ENCODE measurements around the gene GGA3.
"Not testable (repeated sequence)": the region's sequence is repeated elsewhere in the genome, so short reads cannot be mapped to it uniquely, and the experiment has no call there.

The GGA3 gene

DNA sequence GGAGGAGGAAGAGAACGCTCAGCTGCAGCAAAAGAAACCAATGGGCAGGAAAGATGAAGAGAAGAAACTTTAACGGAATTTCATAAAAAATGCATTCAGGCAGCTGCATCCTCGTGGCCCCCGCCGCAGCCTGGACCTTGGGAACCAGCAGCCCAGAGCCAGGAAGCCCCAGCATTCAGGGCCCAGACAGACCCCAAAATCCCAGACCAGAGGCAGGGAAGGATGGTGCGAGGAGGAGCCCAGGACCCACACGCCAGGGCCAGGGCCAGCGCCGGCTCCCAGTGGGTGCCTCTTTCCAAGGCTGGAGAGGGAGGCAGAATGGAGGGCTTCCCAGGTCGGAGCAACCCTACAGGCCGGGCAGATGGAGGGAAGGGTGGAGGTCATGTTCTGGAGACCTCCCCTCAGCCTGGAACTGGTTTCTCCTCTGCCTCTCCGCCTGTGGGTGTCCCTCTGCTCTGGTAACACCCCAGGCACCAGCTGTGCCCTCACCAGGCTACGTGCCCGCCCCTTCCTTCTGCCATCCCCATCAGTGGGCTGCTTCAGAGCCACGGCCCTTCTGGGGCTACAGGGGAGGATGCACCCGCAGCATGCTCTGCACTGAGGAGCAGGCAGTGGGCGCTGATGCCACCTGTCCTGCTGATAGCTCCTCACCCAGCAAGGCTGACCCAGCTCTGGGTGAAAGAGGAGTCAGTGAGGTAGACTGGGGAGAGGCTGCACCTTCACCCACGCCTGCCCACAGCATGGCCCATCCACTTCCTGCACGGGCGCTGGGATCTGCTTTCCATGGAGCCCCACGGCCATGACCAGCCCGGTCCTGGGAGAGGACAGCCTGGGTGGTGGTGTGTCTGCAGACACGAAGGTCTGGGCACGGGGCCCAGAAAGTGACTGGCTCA lies 10.8 kb upstream of the GGA3 start:
- DNase-seq (ENCODE audit: low spot score), result peak; percentile 83

DNA sequence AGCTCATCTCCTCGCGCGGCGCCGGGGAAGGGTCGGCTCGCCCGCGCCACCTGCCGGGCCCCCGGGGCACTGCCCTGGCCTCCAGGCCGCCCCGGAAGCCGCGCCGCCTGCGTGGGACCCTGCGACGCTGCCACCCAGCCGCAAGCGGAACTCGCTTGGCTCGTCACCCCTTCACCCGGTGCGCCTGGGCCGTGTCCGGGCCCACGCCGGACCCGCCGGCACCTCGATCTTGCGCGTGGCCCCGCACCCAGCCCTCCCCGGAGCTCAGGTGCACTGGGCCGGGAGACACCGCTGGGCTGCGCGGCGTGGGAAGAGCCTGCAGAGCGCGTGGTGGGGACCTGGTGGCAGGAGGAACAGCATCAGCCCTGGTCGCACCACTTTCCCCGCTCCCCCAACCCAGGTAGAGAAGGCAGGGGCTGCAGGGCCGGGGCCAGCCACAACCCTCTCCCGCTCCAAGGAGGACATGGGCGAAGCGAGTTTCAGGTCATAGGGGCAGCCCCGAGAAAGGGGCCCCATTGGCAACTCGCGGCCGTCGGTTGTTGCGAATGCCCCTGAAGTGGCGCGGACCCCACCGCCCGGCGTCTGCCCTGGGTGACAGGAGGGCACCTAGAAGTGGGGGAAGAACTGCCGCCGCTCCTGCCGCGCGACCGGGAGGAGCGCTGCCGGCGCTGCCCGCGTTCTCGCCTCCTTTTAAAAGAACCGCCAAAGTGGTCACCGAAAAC lies 10.0 kb upstream of the GGA3 start:
- DNase-seq (ENCODE audit: low spot score), result peak; percentile 98

DNA sequence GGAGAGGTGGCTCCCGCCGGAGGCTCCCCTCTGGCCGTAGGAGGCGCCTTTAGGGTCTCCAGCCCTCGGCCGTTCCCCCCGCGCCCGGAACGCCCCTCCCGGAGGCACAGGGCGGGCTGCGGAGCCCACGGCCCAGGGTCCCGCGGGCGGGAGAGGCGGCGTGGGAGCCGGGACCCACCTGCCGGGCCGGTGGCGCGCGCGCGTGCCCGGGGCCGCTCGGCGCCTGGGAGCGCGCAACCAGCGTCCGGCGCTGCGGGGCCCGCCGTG lies 9.5 kb upstream of the GGA3 start, which contains the start of gene MIF4GD:
MIF4GD (minus strand) TSS at position 266 of the 267 bp plus-strand sequence. CDS start 1,036 bp downstream, outside the sequence.
- DNase-seq (ENCODE audit: low spot score), result no peak

DNA sequence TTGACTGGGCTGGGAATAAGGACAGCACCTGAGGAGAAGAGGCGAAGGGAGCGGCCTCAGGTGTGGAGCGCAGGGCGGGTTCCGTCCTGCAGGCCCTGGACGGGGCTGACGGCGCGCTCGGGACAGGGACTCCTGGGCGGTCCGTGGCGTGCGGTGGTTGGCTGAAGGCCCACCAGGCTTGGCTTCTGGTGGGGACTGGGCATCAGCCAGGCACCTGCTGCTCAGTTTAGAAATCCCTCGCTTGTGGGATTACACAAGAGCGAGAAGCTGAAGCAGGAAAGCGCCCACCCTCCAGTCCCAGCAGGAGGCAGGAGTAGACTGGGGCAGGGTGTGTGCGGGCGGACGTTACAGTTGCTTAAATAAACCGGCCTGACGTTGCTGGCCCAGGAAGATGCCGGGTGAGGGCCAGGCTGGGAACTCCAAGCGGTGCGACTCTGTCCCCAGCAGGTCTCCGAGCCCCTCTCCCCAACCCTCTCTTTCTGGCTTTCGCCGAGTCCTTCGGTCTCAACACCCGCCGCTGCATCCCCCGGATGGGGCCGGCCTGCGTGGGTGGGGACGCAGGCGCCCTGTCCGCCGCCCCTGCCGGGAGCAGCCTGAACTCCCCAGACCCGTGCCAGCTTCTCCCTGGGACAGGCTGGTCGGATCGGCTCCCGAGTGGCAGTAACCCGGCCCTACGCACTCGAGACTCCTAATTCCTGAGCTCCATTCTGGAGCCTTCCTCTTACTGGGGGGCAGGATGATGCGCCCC lies 9.0 kb upstream of the GGA3 start:
- DNase-seq (ENCODE audit: low spot score), result peak; percentile 83

DNA sequence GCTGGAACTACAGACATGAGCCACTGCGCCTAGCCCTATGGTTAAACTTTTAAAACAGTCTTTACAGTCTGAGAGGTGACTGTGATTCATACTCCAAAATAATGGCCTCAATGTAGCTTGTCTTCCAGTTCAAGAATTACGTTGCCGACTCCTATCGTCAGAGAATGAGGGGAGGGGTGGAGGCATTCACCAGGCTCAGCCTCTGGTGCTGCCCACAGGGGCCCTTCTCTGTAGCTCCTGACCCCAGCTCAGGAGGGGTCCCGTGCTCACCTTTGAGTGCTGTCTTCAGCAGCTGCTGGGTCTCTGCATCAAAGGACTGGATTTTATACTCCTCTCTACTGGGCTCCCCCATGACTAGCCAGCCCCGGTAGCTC lies 8.4 kb upstream of the GGA3 start:
- DNase-seq (ENCODE audit: low spot score), result no peak

DNA sequence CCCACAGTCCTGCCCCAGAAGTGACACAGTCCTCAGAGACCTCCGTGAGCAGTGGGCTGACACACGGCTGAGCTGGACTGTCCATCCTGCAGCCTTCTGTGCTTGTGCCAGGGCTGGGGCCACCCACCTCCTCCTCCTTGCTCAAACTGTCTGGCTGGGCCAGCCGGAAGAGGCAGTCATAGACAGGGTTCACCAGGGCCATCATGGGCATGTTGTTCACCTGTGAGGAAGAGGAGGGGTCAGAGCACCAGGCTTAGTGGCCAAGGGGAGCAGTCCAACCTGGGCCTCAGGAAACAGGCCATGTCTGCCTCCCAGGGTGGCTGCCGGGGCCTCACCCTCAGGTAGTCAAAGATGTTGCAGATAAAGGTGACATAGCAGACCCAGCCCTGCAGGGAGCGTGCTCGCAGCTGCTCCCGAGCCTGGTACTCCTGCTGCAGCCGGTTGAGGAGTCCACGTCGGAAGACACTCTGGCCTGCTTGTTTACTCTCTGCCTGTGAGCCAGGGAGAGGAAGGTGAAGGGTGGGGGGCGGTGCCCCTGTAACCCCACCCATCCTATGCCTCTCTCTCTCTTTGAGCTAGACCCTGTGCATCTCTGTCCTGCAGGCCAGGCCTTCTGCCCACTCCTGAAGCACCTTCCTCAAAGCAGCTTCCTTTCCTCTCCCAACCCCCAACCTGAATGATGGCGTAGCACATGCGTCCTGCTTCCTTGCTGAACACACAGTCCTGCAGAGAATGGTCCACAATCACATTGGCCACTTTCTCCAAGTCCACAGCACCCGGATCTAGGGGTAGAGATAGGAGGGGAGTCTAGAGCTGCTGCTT lies 6.2 kb upstream of the GGA3 start:
- DNase-seq (ENCODE audit: low spot score), result no peak

DNA sequence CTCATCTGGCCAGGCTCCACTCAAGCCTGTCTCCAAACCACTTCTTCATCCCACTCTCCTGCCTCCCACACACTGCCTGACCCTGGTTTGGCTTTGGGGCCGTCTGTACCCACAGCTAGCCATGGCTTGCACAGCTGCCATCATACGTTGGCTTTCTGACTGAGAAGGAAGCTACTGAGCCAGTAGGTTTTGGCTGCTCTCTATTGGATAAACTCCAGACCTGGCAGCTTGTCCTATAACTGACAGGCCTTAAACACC lies 5.7 kb upstream of the GGA3 start:
- DNase-seq (ENCODE audit: low spot score), result no peak

DNA sequence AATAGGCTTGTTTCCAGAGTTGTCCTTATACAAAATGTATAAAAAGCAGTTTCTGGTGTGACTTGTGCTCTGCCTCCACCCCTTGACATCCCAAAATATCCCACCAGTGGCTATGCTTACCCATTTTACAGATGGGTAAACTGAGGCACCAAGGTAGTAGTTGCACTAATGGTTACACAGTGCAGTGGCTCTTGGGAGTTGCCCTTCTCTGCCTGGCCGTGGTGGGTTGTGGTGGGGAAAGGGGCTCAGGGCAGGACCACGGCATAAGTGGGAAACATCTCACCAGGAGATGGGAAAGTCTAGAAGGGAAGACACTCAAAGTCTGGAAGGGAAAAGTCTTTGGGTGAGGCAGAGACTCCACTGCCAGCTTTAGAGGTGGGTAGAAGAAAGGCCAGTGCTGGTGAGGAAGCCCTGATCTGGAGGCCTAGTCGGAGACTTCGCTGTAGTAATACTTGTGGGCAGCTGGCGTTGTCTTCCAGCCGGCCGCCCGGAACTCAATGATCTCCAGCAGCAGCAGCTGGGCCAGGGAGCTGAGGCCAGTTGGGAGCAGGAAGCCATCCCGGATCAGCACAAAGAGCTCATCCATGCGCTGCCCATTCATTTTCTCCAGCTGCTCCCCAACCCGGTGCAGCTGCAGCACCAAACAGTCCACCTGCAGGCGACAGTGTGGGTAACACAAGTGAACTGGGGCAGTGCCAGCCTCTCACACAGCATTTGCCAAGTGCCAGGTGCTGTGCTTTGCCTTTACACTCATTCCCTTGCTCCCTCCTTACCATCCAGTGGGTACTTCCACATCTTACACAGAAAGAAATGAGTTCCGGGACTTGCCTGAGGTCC lies 5.1 kb upstream of the GGA3 start:
- no peak for DNase-seq (ENCODE audit: low spot score)

DNA sequence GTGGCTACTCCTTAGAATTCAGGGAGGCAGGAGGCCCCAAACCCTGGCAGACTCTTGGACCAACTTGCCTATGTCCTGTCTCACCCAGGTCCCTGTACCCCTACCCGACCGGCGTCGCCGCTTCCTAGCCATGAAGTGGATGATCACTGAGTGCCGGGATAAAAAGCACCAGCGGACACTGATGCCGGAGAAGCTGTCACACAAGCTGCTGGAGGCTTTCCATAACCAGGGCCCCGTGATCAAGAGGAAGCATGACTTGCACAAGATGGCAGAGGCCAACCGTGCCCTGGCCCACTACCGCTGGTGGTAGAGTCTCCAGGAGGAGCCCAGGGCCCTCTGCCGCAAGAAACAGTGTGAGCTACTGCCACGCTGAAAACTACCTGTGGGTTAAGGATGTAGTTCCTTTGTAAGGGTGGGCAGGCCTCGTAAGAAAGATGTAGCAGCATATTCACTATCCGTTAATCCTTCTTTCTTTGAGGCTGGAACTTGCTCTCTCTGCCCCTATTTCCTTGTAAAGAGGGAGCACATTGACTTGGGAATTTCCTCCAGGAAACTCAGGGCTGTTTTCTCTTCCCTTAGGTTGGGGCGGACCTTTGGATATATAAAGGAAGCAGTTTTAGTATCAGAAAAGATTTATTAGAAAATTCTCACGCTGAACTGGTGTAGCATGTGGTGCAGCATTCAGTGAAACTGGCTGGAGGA lies 4.4 kb upstream of the GGA3 start:
- no peak for DNase-seq (ENCODE audit: low spot score)

DNA sequence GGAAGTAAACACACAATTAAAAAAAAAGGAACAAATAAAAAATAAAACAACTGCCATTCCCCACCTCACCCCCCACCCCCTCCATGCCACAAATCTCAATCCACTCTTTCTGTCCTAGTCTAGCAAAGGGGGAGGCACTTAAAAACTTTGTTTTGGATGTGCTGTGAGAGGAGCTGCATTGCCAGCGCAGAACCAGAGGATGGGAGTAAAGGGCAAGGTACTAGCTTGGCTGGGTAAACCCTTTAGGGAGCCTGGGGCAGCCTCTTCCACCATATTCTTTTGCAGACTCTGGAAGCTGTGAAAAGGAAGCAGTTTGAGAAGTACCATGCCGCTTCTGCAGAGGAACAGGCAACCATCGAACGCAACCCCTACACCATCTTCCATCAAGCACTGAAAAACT lies 1.6 kb upstream of the GGA3 start:
- DNase-seq (ENCODE audit: low spot score), result no peak

DNA sequence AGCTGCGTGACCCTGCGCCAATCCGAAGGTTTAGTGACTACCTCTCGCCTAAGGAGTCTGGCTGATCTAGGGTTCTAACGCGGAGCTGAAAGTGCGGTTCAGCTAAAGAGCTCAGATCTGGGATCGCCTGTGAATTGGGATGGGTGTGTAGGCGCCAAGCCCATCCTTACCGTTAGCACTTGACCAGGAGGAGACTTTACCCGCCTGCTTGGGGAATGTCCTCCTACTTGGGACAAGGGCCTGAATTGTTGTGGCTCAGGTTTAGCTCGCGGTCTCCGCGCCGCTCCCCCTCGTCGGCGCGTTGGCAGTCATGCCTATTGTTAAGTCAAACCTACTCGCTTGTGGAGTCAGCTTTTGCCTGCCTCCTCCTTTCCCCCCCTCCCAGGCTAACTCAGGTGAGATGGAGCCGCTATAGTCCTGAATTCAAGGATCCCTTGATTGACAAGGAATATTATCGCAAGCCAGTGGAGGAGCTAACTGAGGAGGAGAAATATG lies 753 bp upstream of the GGA3 start:
- peak; percentile 48 for DNase-seq (ENCODE audit: low spot score)

DNA sequence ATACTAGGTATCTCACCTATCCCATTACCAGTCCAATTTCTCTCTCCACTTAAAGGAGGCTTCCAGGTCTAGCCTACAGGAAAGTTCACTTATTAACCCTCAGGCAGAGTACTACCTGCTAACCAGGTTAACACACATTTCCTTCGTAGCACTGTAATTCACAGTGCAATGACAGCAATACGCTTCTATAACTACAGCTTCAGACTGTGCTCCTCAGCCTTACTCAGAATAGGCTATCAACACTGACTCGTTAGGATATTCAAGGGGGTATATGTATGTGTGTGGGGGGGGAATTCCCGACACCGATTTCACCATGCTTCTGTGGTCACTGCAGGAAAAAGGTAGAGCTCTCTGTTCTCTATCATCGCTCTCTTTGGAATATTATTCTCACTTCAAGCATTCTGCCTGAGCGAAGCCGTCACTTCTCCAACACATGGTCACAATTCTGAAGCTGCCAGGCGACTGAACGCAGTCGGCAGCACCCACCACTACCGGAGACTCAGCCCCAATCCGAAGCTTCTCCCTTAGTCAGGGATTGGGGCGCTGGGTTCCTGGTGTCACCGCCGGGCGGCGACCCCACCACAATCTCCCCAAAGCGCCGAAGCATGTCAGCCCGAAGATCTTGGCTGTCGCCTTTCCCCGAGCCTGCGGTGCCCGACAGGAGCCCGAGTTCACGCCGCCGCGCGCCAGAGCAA lies 618 bp downstream of the GGA3 start:
- DNase-seq (ENCODE audit: low spot score), result no peak

DNA sequence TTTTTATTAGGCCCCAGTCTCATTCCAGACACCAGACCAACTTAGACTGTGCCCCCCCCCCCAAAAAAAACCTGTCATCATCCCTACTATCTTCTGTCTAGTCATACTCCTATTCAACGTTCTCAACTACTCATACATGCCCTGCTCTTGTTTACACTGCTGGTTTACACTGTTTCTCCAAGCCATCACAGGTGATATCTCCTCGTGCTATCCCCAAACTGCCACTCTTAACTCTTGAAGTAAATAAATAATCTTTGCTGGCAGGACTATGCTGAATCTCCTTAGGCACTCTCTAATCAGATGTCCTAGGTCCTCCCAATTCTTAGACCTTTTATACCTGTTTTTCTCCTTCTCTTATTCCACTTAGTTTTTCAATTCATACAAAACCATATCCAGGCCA lies 4.2 kb downstream of the GGA3 start:
- not testable (repeated sequence) for DNase-seq (ENCODE audit: low spot score)

DNA sequence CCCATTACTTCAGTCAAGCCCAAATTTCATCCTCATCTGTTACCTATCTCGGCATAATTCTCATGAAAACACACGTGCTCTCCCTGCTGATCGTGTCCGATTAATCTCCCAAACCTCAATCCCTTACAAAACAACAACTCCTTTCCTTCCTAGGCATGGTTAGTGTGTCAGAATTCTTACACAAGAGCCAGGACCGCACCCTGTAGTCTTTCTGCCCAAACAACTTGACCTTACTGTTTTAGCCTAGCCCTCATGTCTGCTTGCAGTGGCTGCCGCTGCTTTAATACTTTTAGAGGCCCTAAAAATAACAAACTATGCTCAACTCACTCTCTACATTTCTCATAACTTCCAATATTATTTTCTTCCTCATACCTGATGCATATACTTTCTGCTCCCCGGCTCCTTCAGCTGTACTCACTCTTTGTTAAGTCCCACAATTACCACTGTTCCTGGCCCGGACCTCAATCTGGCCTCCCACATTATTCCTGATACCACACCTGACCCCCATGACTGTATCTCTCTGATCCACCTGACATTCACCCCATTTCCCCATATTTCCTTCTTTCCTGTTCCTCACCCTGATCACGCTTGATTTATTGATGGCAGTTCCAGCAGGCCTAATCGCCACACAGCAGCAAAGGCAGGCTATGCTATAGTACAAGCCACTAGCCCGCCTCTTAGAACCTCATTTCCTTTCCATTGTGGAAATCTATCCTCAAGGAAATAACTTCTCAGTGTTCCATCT lies 5.3 kb downstream of the GGA3 start:
- not testable (repeated sequence) for DNase-seq (ENCODE audit: low spot score)

DNA sequence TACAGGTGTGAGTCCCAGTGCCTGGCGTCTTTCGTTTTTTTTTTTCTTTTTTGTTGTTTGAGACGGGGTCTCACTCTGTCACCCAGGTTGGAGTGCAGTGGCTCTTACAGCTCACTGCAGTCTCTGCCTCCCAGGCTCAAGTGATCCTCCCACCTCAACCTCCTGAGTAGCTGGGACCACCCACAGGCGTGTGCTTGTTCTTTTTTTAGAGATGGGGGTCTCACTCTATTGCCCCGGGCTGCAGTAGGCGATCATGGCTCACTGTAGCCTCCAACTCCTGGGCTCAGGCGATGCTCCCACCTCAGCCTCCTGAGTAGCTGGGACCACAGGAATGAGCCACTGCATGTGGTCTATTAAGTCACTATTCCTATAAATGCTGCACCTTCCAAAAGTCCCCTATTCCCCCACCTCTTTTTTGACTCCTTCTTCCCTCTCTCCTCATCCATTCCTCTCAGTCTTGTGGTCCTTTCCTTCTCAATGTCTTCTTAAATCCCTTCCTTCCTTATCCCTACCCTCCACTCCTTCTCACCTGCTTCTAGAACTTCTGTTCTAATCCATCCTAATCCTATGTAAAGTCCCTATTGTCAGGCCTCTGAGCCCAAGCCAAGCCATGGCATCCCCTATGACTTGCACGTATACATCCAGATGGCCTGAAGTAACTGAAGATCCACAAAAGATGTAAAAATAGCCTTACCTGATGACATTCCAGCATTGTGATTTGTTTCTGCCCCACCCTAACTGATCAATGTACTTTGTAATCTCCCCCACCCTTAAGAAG lies 9.2 kb downstream of the GGA3 start:
- no peak for DNase-seq (ENCODE audit: low spot score)

DNA sequence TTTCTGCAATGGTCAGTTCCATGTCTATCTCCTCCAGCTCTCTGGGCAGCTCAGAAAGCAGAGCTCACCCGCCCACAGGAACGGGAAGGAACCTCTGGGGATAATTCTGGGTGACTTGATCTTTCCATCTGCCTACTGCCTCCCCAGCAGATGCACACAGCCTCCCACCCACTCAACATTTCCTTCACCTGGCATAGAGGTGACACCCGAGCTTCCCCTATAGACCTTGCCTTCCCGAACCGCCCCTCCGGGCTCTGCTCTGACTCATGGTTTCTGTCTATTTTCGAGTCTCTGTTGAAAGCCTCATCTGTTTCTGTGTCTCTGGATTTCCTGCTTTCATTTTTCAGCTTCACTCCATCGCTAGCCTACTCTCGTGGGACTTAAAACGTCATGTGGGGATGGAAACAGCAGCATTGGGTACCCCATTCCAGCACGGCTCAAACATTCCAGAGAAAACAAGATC lies 11.4 kb downstream of the GGA3 start:
- no peak for DNase-seq (ENCODE audit: low spot score)

DNA sequence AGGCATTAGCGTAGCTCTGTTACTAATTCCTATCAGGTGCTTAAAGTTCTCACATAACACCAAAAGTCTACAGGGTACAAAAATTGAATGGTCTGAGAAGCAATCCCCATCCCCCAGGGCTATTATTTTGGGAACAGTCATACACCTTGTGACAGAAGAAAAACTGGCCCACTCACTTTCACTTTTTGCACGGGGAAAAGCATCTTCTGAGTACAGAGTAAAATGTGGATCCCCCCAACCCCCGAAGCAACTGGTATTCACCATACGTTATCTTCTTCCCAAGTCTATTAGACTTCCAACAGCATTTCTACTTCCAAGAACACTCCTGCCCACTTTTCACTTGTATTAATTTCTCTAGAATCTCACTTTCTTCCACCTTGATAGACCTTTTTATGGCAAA lies 11.8 kb downstream of the GGA3 start:
- DNase-seq (ENCODE audit: low spot score), result no peak

DNA sequence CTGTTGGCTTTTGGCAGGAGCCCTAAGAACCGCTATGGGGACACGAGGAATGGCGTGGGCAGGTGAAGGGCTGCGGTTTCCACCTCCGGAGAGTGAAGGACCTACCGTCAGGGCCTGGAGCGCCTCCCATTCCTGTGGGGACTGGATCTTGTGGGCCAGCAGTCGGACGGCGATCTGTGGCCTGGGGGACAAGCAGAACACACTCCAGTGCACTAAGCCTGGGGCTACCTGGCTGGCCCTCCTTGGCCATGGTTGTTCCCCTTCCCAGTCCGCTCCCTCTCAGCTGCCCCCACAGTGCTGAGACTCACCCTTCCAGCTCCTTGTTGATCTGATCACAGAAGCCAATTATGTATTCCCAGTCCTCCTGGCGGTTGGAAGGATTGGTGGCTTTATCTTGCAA lies 15.0 kb downstream of the GGA3 start:
- no peak for DNase-seq (ENCODE audit: low spot score)

All from AG08396 (cell line).